Lower lobe of right lung (tissue), 2 donors: ENCODE measurements around the gene GNL1. TPM values are rescaled to one million over a fixed set of nuclear protein-coding genes. Genes with fewer than 3 reads are reported as not detected.

Experiments used
- ATAC-seq, 2 donors: fragments of 200-7000 bp; cut with Tn5 transposase; one replicate each; pipeline ENCODE4 v1.9.1; 2020 to 2022; ENCODE audit warnings: mild to moderate bottlenecking in 2 of 2, moderate library complexity in 2 of 2
- DNase-seq: peaks from one replicate; pipeline ENCODE4 v3.0.0-alpha.2; 2020
- H3K27ac ChIP-seq: fragments of 200-600 bp; one replicate; pipeline ENCODE4 v1.8.0; 2022
- H3K27me3 ChIP-seq: fragments of 200-600 bp; one replicate; pipeline ENCODE4 v1.8.0; 2022; ENCODE audit warnings: low read depth
- H3K36me3 ChIP-seq: fragments of 200-600 bp; one replicate; pipeline ENCODE4 v1.8.0; 2022; ENCODE audit warnings: mild to moderate bottlenecking
- H3K4me1 ChIP-seq: fragments of 200-600 bp; one replicate; pipeline ENCODE4 v1.8.0; 2022
- H3K4me3 ChIP-seq: fragments of 200-600 bp; one replicate; pipeline ENCODE4 v1.8.0; 2022; ENCODE audit warnings: mild to moderate bottlenecking
- H3K9me3 ChIP-seq: fragments of 200-600 bp; one replicate; pipeline ENCODE4 v1.8.0; 2022
- intact Hi-C: fragments of 100-400 bp; cut with DNase I; formaldehyde crosslinking; loops from one replicate; pipeline ENCODE4 v1.11.0; 2022
- total RNA-seq: library from RNA; stranded (reverse); fragmentation: NEBNext Ultra II Directional; extraction: Animal tissue kit (Norgen Biotek cat#: 25700); gene quantifications from one replicate; pipeline ENCODE4 v1.2.1, GENCODE V29; 2021
- TF ChIP-seq, protein P1 (sequence below): fragments of 200-600 bp; IDR thresholded peaks from one replicate; pipeline ENCODE4 v1.8.0; 2022; ENCODE audit warnings: antibody characterized with exemption, mild to moderate bottlenecking
- donor health status: DM: no; HTN: yes; CAD: no; lungs with severe emphysema.

Gene GNL1
- total RNA-seq, 1 donor from 2014 or later = 54.9 TPM

DNA sequence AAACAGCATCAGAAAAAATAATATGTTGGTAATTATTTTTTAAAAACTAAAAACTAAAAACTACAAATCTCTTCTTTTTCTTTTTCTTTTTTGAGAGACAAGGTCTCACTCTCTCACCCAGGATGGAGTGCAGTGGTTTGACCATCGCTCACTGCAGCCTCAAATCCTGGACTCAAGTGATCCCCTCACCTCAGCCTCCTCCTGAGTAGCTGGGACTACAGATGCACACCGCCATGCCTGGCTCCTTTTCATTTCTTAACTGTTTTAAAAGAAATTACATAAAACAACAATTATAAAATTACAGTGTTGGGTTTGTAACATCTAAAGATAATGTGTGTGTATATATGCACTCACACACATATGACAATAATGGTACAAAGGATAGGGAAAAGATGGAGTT, 42.8 kb downstream of the GNL1 start:
- TF ChIP-seq, protein P1, sequence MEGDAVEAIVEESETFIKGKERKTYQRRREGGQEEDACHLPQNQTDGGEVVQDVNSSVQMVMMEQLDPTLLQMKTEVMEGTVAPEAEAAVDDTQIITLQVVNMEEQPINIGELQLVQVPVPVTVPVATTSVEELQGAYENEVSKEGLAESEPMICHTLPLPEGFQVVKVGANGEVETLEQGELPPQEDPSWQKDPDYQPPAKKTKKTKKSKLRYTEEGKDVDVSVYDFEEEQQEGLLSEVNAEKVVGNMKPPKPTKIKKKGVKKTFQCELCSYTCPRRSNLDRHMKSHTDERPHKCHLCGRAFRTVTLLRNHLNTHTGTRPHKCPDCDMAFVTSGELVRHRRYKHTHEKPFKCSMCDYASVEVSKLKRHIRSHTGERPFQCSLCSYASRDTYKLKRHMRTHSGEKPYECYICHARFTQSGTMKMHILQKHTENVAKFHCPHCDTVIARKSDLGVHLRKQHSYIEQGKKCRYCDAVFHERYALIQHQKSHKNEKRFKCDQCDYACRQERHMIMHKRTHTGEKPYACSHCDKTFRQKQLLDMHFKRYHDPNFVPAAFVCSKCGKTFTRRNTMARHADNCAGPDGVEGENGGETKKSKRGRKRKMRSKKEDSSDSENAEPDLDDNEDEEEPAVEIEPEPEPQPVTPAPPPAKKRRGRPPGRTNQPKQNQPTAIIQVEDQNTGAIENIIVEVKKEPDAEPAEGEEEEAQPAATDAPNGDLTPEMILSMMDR = no peak
- peaks cover 38% of the 10 kb centered on the region for H3K4me1 ChIP-seq
- H3K36me3 ChIP-seq = no peaks in the 10 kb centered on the region
- H3K27me3 ChIP-seq = no peaks in the 10 kb centered on the region
- H3K4me3 ChIP-seq = no peak overlapping the region
- no peak for ATAC-seq
- no peak overlapping the region for H3K27ac ChIP-seq
- intact Hi-C loops = no loop called here
- no peak for DNase-seq
- no peaks in the 10 kb centered on the region for H3K9me3 ChIP-seq

DNA sequence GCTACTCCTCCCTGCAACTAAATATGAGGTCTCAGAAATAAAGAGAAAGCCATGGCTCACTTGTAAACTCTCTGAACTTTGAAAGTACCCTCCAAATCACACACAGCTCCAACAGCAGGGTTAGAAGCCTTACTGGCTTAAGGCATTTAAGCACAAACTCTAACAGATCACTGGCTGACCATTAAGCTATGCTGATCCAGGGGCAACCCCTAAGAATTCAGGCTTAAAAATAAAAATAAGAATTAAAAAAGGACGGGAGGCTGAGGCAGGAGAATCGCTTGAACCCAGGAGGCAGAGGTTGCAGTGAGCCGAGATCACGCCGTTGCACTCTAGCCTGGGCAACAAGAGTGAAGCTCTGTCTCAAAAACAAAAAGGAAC, 45.1 kb downstream of the GNL1 start:
- Histone ChIP-seq H3K4me1 (peaks cover 35% of the 10 kb centered on the region), H3K27ac (peak overlapping the region; percentile 7)
- intact Hi-C loops = no loop called here

DNA sequence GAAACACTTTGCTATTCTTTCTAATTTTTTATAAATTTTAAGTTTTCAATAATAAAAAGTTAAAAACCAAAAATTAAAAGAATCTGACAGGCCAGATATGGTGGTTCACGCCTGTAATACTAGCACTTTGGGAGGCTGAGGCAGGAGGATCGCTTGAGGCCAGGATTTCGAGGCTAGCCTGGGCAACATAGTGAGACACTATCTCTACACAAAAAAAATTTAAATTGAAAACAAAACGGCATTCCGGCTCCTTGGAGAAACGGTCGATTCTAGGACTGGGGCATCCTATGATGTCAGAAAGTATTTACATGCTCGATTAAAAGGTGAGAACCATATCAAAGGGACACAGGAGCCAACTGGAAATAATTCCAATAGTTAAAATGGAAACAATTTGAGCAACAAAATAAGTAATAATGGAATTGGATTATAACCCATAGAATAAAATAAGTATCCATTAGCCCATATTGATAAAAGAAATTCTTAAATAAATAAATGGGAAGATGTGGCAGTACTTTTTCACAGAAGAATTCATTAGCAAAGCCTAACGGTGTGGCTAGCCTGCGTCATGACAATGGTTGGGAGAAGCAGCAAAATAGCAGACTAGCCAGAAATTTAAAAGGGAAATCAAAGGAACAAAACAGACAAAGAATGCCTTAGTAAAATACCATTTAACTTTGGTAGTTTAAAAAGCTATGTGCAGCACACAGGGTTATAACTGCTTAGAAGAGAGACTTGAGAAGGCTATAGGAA, 45.7 kb downstream of the GNL1 start:
- DNase-seq (no peak), ATAC-seq (no peak)
- no peaks in the 10 kb centered on the region for H3K9me3 ChIP-seq
- H3K27me3 ChIP-seq = no peaks in the 10 kb centered on the region
- intact Hi-C loops = no loop called here
- no peaks in the 10 kb centered on the region for H3K36me3 ChIP-seq
- TF ChIP-seq, protein P1 = no peak
- peaks cover 35% of the 10 kb centered on the region for H3K4me1 ChIP-seq
- H3K4me3 ChIP-seq = no peak overlapping the region
- peak overlapping the region; percentile 70 for H3K27ac ChIP-seq

More for the DNA sequence above, 45.1 kb downstream of the GNL1 start:
- Histone ChIP-seq H3K9me3 (no peaks in the 10 kb centered on the region), H3K4me3 (no peak overlapping the region), H3K27me3 (no peaks in the 10 kb centered on the region), H3K36me3 (no peaks in the 10 kb centered on the region)
- ATAC-seq (no peak), DNase-seq (no peak)
- TF ChIP-seq, protein P1 = no peak

DNA sequence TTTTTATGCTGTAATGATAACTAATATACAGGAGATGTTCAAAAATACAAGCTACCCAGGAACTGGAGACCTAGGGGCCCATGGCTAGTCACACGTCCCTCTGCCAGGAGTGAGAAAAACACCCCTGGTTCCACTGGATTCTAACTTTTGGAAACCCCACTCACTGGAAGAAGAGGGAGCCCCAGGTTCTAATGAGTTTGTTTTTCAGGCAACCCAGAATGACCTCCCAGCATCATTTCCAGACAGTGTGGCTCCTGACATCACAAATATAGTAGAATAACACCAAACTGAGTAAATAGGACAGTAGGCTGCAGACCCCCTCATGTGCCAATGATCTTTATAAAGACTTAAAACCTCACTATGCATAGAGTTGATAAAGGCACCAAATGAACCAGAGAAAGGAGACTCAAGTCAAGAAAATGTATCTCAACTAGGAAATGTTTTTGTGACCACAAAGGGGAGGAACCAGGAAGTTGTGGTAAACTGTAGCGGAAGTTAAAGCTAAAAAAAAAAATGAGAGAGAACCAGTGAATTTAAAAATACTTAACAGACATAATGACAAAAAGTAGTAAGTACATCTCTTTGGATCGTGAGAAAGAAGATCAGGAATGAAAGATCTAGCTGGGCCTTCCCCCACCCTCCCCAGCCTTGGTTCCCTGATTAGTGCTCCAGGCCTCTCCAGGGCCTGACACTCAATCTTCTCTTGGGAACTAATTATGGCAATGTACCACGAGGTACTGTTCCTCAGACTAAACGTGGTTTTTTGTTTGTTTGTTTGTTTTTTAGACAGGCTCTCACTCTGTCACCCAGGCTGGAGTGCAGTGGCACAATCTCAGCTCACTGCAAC, 47.2 kb downstream of the GNL1 start:
- H3K4me1 ChIP-seq = peaks cover 26% of the 10 kb centered on the region
- H3K4me3 ChIP-seq = no peak overlapping the region
- peak; percentile 44 to 62 for ATAC-seq
- intact Hi-C loops = no loop called here
- no peaks in the 10 kb centered on the region for H3K27me3 ChIP-seq
- H3K36me3 ChIP-seq = no peaks in the 10 kb centered on the region
- no peaks in the 10 kb centered on the region for H3K9me3 ChIP-seq
- H3K27ac ChIP-seq = peak overlapping the region; percentile 70
- TF ChIP-seq, protein P1 = no peak
- no peak for DNase-seq

DNA sequence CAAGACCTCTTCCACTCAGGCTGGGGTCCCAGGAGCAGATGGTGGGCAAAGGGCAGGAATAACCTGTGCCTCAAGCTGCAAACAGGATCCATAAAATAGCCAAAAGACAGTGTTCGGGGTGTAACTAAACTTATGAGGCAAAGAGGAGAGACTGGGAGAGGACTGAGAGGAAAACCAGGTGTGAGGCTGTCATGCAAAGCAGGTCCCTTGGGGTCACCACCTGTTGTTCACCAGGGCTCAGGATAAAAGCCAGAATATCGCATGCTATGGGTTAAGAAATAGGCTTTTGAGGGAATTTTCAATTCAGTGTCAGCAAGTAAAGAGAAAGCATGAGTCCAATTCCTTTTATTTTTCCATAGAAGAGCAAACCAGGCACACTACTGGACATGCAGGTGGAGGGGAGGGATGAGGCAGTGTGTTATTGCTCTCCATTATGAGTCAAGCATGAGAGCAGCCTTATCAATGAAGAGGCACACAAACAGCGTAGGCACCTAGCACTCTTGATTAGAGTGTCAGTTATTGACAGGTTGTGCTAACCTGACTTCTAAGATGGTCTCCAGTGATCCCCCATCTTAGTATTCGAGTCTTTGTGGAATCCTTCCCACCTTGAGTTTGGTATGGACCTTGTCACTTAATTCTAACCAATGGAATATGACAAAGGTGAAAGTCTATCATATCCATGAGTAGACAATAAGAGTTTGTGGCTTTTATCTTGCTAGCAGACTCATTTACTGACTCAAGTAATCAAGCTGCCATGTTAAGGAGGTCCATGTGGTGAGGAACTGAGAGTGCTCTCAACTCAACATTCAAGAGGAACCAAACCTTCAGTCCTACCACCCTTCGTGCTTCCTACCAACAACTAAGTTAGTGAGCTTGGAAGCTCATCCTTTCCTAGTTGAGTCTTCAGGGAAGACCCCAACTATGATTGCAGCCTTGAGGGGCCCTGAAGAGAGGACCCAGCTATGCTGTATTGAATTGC, 48.2 kb downstream of the GNL1 start:
- peaks cover 26% of the 10 kb centered on the region for H3K4me1 ChIP-seq
- H3K9me3 ChIP-seq = no peaks in the 10 kb centered on the region
- intact Hi-C loops = no loop called here
- ATAC-seq (peak in 1 of 2 donors; percentile 47), DNase-seq (no peak)
- H3K27ac ChIP-seq = peak overlapping the region; percentile 70
- no peaks in the 10 kb centered on the region for H3K27me3 ChIP-seq
- no peak overlapping the region for H3K4me3 ChIP-seq
- TF ChIP-seq, protein P1 = no peak
- H3K36me3 ChIP-seq = no peaks in the 10 kb centered on the region
